WTC11 (cell line): ENCODE measurements around the gene RARB. TPM values are rescaled to one million over a fixed set of nuclear protein-coding genes. Genes with fewer than 3 reads are reported as not detected.

Source experiments
- ATAC-seq: fragments of 200-7000 bp; cut with Tn5 transposase; 2 replicates; pipeline ENCODE4 v1.10.0; 2021; ENCODE audit warnings: mild to moderate bottlenecking, moderate library complexity
- CTCF ChIA-PET: fragments of 300-600 bp; sonication (Branson Sonifier 250); formaldehyde crosslinking; loops from one replicate; lab custom pipeline; 2021; ENCODE audit warnings: antibody characterized with exemption; lab: Charles Lee
- POLR2A ChIA-PET: fragments of 350-600 bp; sonication (Branson Sonifier 250); formaldehyde crosslinking; loops from one replicate; lab custom pipeline; 2021; ENCODE audit warnings: antibody characterized with exemption; lab: Charles Lee
- DNase-seq: peaks from one replicate; pipeline ENCODE4 v3.0.0; 2021; ENCODE audit warnings: low spot score
- H3K27ac Mint-ChIP-seq: 2 replicates; pipeline ENCODE4 v1.8.0; 2021; ENCODE audit warnings: mixed read lengths
- H3K27me3 Mint-ChIP-seq: 2 replicates; pipeline ENCODE4 v1.8.0; 2021; ENCODE audit warnings: low read depth, mild to moderate bottlenecking, moderate library complexity, mixed read lengths
- H3K36me3 Mint-ChIP-seq: 2 replicates; pipeline ENCODE4 v1.8.0; 2021; ENCODE audit warnings: mixed read lengths
- H3K4me1 Mint-ChIP-seq: 2 replicates; pipeline ENCODE4 v1.8.0; 2022; ENCODE audit warnings: mixed read lengths
- H3K4me3 Mint-ChIP-seq: 2 replicates; pipeline ENCODE4 v1.8.0; 2021; ENCODE audit warnings: mild to moderate bottlenecking, moderate library complexity, mixed read lengths
- H3K9me3 Mint-ChIP-seq: 2 replicates; pipeline ENCODE4 v1.8.0; 2021; ENCODE audit warnings: mixed read lengths
- ATF1 ChIP-seq: sonication (generic); formaldehyde crosslinking; IDR thresholded peaks from 2 replicates; pipeline ENCODE4 v1.8.1; 2023; ENCODE audit warnings: mild to moderate bottlenecking, moderate library complexity, missing genetic modification reagents
- ETV6 ChIP-seq: sonication (generic); formaldehyde crosslinking; IDR thresholded peaks from 2 replicates; pipeline ENCODE4 v1.8.1; 2022; ENCODE audit warnings: mild to moderate bottlenecking, missing genetic modification reagents
- MYBL2 ChIP-seq: sonication (generic); formaldehyde crosslinking; IDR thresholded peaks from 2 replicates; pipeline ENCODE4 v1.8.1; 2023; ENCODE audit warnings: mild to moderate bottlenecking, moderate library complexity, missing genetic modification reagents
- NR3C1 ChIP-seq: sonication (generic); formaldehyde crosslinking; conservative IDR thresholded peaks from 2 replicates; pipeline ENCODE4 v1.8.1; 2023; ENCODE audit warnings: low read depth, mild to moderate bottlenecking, missing genetic modification reagents
- ZBTB21 ChIP-seq: sonication (generic); formaldehyde crosslinking; IDR thresholded peaks from 2 replicates; pipeline ENCODE4 v1.8.1; 2023; ENCODE audit warnings: mild to moderate bottlenecking, missing genetic modification reagents, borderline replicate concordance
- ZNF219 ChIP-seq: sonication (generic); formaldehyde crosslinking; IDR thresholded peaks from 2 replicates; pipeline ENCODE4 v1.8.0; 2023; ENCODE audit warnings: missing genetic modification reagents, mild to moderate bottlenecking, borderline replicate concordance
- ZNF317 ChIP-seq: sonication (generic); formaldehyde crosslinking; IDR thresholded peaks from 2 replicates; pipeline ENCODE4 v1.8.1; 2023; ENCODE audit warnings: low read depth, mild to moderate bottlenecking, moderate library complexity, missing genetic modification reagents, borderline replicate concordance
- ZNF423 ChIP-seq: fragments of 250-450 bp; sonication (Bioruptor Pico); IDR thresholded peaks from 2 replicates; pipeline ENCODE4 v2.1.2; 2022; ENCODE audit warnings: mild to moderate bottlenecking, moderate library complexity
- total RNA-seq: library from RNA; stranded (reverse); gene quantifications from 3 replicates; pipeline ENCODE4 v1.2.3, GENCODE V29; 2021
- TF ChIP-seq, protein P1 (sequence below): sonication (generic); formaldehyde crosslinking; IDR thresholded peaks from 2 replicates; pipeline ENCODE4 v1.8.1; 2022; ENCODE audit warnings: mild to moderate bottlenecking, missing genetic modification reagents, moderate library complexity, borderline replicate concordance
- TF ChIP-seq, protein P2 (sequence below): sonication (generic); formaldehyde crosslinking; IDR thresholded peaks from 2 replicates; pipeline ENCODE4 v1.8.0; 2022; ENCODE audit warnings: mild to moderate bottlenecking, missing genetic modification reagents
- TF ChIP-seq, protein P3 (sequence below): fragments of 250-450 bp; sonication (Bioruptor Pico); IDR thresholded peaks from 2 replicates; pipeline ENCODE4 v1.9.0; 2021; ENCODE audit warnings: moderate library complexity, mild to moderate bottlenecking, inconsistent platforms, borderline replicate concordance
- TF ChIP-seq, protein P4 (sequence below): sonication (generic); formaldehyde crosslinking; IDR thresholded peaks from 2 replicates; pipeline ENCODE4 v1.8.0; 2022; ENCODE audit warnings: mild to moderate bottlenecking, missing genetic modification reagents
- TF ChIP-seq, protein P5 (sequence below): fragments of 200-600 bp; IDR thresholded peaks from 2 replicates; pipeline ENCODE4 v1.8.0; 2022; ENCODE audit warnings: antibody characterized with exemption
- TF ChIP-seq, protein P6 (sequence below): sonication (generic); formaldehyde crosslinking; IDR thresholded peaks from 2 replicates; pipeline ENCODE4 v1.8.0; 2022; ENCODE audit warnings: missing genetic modification reagents
- TF ChIP-seq, protein P7 (sequence below): sonication (generic); formaldehyde crosslinking; IDR thresholded peaks from 2 replicates; pipeline ENCODE4 v1.8.1; 2023; ENCODE audit warnings: mild to moderate bottlenecking, missing genetic modification reagents
- TF ChIP-seq, protein P8 (sequence below): sonication (generic); formaldehyde crosslinking; conservative IDR thresholded peaks from 2 replicates; pipeline ENCODE4 v1.8.1; 2023; ENCODE audit warnings: mild to moderate bottlenecking, low read depth, missing genetic modification reagents, moderate library complexity
- TF ChIP-seq, protein P9 (sequence below): sonication (generic); formaldehyde crosslinking; conservative IDR thresholded peaks from 2 replicates; pipeline ENCODE4 v1.8.1; 2022; ENCODE audit warnings: mild to moderate bottlenecking, missing genetic modification reagents

RARB gene
- total RNA-seq, 1 experiment from 2014 or later, result not detected

DNA sequence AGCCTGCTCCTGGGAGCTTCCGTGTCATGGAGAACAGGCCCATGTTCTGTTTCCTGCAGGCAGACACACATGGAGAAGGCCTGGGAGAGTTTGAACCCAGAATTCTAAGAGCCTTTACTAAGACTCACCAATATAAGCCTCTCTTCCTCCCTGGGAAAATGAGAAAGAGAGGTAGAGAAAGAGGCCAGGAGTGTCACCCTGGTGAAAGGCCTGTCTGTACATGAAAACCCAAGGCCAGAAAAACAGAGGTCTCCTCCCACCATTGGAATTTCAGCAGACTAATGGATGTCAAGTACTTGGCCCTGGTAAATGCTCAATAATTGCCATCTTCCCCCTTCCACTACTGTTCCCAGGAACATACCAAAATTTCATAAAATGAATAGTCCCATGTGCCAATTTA, 119.0 kb downstream of the RARB start (continued):
- TF ChIP-seq, protein P1, sequence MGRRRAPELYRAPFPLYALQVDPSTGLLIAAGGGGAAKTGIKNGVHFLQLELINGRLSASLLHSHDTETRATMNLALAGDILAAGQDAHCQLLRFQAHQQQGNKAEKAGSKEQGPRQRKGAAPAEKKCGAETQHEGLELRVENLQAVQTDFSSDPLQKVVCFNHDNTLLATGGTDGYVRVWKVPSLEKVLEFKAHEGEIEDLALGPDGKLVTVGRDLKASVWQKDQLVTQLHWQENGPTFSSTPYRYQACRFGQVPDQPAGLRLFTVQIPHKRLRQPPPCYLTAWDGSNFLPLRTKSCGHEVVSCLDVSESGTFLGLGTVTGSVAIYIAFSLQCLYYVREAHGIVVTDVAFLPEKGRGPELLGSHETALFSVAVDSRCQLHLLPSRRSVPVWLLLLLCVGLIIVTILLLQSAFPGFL (CRISPR knock-in tag), result no peak
- TF ChIP-seq ATF1 (no peak), MYBL2 (CRISPR knock-in tag) (no peak), ZNF423 (CRISPR knock-in tag) (no peak), ZNF219 (CRISPR knock-in tag) (no peak)
- TF ChIP-seq, protein P2, sequence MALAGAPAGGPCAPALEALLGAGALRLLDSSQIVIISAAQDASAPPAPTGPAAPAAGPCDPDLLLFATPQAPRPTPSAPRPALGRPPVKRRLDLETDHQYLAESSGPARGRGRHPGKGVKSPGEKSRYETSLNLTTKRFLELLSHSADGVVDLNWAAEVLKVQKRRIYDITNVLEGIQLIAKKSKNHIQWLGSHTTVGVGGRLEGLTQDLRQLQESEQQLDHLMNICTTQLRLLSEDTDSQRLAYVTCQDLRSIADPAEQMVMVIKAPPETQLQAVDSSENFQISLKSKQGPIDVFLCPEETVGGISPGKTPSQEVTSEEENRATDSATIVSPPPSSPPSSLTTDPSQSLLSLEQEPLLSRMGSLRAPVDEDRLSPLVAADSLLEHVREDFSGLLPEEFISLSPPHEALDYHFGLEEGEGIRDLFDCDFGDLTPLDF, result no peak
- TF ChIP-seq, protein P3, sequence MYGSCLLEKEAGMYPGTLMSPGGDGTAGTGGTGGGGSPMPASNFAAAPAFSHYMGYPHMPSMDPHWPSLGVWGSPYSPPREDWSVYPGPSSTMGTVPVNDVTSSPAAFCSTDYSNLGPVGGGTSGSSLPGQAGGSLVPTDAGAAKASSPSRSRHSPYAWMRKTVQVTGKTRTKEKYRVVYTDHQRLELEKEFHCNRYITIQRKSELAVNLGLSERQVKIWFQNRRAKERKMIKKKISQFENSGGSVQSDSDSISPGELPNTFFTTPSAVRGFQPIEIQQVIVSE, result no peak
- TF ChIP-seq, protein P4, sequence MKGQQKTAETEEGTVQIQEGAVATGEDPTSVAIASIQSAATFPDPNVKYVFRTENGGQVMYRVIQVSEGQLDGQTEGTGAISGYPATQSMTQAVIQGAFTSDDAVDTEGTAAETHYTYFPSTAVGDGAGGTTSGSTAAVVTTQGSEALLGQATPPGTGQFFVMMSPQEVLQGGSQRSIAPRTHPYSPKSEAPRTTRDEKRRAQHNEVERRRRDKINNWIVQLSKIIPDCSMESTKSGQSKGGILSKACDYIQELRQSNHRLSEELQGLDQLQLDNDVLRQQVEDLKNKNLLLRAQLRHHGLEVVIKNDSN (CRISPR knock-in tag), result no peak
- TF ChIP-seq, protein P5, sequence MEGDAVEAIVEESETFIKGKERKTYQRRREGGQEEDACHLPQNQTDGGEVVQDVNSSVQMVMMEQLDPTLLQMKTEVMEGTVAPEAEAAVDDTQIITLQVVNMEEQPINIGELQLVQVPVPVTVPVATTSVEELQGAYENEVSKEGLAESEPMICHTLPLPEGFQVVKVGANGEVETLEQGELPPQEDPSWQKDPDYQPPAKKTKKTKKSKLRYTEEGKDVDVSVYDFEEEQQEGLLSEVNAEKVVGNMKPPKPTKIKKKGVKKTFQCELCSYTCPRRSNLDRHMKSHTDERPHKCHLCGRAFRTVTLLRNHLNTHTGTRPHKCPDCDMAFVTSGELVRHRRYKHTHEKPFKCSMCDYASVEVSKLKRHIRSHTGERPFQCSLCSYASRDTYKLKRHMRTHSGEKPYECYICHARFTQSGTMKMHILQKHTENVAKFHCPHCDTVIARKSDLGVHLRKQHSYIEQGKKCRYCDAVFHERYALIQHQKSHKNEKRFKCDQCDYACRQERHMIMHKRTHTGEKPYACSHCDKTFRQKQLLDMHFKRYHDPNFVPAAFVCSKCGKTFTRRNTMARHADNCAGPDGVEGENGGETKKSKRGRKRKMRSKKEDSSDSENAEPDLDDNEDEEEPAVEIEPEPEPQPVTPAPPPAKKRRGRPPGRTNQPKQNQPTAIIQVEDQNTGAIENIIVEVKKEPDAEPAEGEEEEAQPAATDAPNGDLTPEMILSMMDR, result no peak
- TF ChIP-seq, all 79 proteins: peak for 0

DNA sequence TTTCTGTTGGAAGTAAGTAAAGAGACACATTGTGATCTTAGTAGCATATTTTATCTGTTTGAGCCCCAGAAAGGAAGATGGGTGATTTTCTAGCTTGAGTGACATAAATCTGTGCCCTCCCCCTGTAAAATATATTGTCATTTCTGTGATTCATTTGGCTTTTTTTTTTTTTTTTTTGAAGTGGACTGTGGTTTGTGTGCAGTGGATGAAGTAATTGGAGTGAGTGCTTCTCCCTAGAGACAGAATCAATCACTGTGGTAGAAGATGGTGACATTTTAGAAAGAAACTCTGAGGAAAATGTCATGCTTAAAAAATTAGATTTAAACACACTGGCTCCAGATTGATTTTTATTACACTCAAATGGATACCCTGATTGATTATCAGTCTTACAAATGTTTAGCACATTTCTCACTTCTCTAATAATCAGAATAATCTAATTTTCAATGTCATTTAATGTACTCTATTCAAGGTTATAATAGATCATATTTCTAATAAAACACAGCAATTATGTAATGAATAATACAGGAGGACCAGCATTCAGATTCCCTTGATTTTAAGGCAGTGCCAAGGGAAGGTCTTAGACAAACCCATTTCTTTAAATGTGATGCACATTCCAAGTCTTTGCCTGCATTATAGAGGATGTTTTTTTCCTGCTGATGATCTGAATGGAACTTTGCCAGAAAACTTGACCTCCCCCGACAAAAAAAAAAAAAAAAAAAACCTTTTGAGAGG, 120.0 kb downstream of the RARB start:
- DNase-seq, result no peak
- no peaks in the 10 kb centered on the region for H3K36me3 Mint-ChIP-seq
- no peak for ATAC-seq
- ChIA-PET POLR2A (no interaction called here), CTCF (no interaction called here)
- peaks cover 17% of the 10 kb centered on the region for H3K9me3 Mint-ChIP-seq
- H3K27ac Mint-ChIP-seq, result no peak overlapping the region
- H3K4me3 Mint-ChIP-seq, result no peak overlapping the region
- no peaks in the 10 kb centered on the region for H3K27me3 Mint-ChIP-seq
- H3K4me1 Mint-ChIP-seq, result no peaks in the 10 kb centered on the region
- TF ChIP-seq ZBTB21 (CRISPR knock-in tag) (no peak), ATF1 (no peak), NR3C1 (CRISPR knock-in tag) (no peak), ETV6 (no peak), ZNF317 (CRISPR knock-in tag) (no peak)
- TF ChIP-seq, protein P6, sequence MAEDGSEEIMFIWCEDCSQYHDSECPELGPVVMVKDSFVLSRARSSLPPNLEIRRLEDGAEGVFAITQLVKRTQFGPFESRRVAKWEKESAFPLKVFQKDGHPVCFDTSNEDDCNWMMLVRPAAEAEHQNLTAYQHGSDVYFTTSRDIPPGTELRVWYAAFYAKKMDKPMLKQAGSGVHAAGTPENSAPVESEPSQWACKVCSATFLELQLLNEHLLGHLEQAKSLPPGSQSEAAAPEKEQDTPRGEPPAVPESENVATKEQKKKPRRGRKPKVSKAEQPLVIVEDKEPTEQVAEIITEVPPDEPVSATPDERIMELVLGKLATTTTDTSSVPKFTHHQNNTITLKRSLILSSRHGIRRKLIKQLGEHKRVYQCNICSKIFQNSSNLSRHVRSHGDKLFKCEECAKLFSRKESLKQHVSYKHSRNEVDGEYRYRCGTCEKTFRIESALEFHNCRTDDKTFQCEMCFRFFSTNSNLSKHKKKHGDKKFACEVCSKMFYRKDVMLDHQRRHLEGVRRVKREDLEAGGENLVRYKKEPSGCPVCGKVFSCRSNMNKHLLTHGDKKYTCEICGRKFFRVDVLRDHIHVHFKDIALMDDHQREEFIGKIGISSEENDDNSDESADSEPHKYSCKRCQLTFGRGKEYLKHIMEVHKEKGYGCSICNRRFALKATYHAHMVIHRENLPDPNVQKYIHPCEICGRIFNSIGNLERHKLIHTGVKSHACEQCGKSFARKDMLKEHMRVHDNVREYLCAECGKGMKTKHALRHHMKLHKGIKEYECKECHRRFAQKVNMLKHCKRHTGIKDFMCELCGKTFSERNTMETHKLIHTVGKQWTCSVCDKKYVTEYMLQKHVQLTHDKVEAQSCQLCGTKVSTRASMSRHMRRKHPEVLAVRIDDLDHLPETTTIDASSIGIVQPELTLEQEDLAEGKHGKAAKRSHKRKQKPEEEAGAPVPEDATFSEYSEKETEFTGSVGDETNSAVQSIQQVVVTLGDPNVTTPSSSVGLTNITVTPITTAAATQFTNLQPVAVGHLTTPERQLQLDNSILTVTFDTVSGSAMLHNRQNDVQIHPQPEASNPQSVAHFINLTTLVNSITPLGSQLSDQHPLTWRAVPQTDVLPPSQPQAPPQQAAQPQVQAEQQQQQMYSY (CRISPR knock-in tag), result no peak
- TF ChIP-seq, protein P7, sequence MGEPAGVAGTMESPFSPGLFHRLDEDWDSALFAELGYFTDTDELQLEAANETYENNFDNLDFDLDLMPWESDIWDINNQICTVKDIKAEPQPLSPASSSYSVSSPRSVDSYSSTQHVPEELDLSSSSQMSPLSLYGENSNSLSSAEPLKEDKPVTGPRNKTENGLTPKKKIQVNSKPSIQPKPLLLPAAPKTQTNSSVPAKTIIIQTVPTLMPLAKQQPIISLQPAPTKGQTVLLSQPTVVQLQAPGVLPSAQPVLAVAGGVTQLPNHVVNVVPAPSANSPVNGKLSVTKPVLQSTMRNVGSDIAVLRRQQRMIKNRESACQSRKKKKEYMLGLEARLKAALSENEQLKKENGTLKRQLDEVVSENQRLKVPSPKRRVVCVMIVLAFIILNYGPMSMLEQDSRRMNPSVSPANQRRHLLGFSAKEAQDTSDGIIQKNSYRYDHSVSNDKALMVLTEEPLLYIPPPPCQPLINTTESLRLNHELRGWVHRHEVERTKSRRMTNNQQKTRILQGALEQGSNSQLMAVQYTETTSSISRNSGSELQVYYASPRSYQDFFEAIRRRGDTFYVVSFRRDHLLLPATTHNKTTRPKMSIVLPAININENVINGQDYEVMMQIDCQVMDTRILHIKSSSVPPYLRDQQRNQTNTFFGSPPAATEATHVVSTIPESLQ (CRISPR knock-in tag), result no peak
- TF ChIP-seq, protein P8, sequence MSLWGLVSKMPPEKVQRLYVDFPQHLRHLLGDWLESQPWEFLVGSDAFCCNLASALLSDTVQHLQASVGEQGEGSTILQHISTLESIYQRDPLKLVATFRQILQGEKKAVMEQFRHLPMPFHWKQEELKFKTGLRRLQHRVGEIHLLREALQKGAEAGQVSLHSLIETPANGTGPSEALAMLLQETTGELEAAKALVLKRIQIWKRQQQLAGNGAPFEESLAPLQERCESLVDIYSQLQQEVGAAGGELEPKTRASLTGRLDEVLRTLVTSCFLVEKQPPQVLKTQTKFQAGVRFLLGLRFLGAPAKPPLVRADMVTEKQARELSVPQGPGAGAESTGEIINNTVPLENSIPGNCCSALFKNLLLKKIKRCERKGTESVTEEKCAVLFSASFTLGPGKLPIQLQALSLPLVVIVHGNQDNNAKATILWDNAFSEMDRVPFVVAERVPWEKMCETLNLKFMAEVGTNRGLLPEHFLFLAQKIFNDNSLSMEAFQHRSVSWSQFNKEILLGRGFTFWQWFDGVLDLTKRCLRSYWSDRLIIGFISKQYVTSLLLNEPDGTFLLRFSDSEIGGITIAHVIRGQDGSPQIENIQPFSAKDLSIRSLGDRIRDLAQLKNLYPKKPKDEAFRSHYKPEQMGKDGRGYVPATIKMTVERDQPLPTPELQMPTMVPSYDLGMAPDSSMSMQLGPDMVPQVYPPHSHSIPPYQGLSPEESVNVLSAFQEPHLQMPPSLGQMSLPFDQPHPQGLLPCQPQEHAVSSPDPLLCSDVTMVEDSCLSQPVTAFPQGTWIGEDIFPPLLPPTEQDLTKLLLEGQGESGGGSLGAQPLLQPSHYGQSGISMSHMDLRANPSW (CRISPR knock-in tag), result no peak
- TF ChIP-seq, protein P9, sequence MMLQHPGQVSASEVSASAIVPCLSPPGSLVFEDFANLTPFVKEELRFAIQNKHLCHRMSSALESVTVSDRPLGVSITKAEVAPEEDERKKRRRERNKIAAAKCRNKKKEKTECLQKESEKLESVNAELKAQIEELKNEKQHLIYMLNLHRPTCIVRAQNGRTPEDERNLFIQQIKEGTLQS, result no peak
